Stimulated activated CD4-positive, alpha-beta T cell treated with anti-CD3 and anti-CD28 coated beads, Interleukin-12 subunit alpha, Interleukin-12 subunit beta, amount 100 ng/mL, for 24 hours (primary cell): ENCODE results near the gene CCL18.
"Not testable (repeated sequence)": the region's sequence is repeated elsewhere in the genome, so short reads cannot be mapped to it uniquely, and the experiment has no call there.

ENCODE experiments used
- DNase-seq, 2 experiments: peaks; one replicate each; pipeline ENCODE4 v3.0.0-alpha.2; 2020; ENCODE audit warnings: low read depth in 2 of 2

CCL18 gene

GRCh38 chr17:36071751-36072150 is 7.7 kb downstream of the CCL18 start:
- no peak for DNase-seq

DNA sequence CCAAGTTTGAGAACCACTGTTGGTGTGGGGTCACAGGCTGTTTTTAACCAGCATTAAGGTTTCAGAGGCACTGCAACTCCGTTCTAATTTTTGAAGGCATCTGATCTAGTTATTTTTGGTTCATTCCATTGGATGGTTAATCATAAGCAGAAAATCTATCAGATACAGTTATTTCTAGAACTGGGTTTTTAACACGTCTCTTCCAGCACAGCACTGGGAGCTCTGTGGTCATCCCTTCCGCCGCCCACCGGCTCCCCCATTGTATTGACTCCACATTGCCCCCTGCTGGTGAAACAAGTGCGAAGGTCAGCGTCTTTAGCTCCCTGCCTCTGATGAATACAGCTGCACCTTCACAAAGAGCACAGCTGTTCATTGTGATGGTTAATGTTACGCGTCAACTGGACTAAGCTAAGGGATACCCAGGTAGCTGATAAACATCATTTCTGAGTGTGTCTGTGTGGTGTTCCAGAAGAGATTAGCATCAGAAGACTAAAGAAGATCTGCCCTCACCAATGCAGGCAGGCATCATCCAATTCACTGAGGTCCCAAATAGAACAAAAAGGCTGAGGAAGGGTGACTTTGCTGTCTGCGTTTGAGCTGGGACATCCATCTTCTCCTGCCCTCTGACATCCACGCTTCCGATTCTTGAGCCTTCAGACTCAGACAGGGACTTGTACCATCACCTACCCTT is 8.5 kb downstream of the CCL18 start:
- peak; percentile 37 to 73 for DNase-seq

DNA sequence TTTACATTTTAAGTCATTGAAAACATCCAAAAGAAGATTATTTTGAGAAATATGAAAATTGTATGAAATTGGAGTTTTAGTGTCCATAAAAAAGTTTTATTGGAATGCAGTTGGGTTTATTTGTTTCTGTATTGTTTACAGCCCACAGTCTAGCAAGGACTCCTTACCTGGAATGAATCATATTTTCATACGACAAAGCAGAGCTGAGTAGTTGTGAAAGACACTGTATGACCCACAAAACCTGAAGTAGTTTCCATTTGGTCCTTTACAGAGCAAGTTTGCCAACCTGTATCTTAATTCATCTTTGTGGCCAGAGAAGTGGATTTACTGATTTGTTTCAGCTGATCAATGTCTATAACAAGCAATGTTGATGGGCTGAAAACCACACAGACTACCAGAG is 10.3 kb downstream of the CCL18 start:
- no peak for DNase-seq

DNA sequence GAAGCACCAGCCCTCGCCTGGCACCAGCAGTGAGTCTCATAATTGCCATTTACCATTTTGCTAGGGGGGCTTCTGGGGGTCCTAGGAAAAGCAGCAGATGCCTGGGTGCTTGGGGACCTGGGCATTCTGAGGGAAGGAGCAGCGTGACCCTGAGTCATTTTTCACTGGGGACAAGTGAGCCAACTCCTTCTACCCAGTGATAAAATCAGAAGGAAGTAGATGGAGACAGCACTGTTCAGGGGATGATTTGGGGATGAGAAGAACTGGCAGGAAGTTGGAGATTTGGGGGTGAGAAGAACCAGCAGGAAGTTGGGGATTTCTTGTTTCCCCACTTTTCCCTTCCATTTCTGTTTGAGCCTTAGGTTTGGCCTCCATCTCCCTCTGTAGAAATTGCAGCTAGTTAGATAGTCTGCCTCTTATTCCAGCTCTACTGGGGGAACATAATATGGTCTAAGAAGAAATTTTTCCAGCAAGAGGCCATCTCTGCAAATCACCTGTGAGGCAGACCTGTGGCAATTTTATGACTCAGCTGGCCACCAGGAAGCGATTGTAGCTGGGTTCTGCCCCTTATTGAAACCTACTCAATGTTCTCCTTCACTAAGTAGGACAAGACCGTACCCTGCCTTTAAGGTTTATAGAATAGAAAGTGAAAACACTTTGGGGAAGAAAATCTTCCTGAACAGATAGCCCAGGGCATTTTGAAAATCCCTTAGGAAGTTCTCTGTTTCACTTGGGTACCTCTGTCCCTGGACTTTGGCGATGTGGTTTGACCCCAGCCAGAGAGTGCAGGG is 17.8 kb downstream of the CCL18 start:
- not testable (repeated sequence) for DNase-seq

DNA sequence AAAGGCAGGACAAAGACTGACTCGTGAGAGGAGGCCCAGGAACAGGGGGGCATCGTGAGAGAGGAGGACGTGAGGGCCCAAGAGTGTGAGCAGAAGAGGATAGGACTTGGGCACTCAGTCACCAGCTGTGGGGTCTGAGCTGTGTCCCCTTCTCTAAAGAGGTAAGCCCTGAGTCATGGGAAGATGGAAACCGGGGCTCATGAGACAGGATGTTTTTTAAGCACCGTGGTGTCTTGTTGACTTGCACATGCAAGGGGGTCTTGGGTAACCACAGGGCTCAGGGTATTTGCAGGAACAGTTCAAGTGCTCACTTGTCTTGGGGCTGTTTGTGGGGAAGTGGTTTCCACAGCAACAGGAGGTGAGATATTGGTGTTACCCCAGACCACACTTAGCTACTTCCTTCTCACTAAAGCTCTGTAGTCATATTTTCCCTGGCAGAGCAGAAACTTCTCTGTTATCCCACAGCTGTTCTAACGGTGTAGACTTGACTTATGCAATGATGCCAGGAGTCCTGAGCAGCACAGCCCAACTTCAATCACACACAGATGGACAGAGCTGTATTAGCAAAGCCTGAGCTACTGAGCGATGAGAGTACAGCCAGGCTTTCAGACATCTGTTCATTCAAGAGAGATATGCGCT is 18.5 kb downstream of the CCL18 start:
- not testable (repeated sequence) for DNase-seq

DNA sequence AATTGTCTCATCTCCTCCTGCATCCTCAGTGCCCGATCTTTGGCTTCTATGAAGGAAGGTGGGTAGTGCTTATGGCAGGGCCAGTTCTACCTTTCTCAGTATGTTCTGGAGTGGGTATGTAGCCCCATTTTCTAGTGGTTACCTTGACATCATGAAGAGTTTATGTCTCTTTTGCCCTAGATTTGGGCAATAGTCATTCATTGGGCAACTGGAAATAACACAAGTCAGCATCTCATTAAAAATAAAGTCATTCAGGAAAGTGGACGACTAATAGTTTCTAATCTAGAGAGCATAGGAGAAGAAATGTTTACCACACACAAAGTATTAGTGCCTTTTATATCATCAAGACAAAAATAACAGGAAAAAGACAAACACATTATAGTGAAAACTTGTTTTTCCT is 19.6 kb downstream of the CCL18 start:
- DNase-seq: not testable (repeated sequence)

DNA sequence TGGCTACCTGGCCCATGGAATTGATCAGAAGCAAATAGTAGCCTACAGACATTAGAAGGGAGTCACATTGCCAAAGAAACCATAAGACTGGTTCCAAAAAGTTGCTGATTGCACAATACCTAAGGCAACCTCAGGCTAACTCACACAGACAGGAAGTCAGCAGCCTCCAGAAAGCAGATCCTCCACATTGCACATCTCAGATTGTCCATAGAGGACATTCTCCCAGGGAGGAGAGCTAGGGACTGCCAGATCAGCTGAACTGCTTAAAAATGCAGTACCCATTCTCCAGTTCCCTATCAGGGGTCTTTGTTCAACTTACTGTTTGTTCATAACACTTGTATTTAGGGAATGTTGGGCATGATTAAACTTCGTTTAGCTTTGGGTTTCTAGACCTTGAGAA is 21.7 kb downstream of the CCL18 start:
- no peak for DNase-seq

- no peak for DNase-seq
Observed at GRCh38 chr17:36086791-36087190, 22.7 kb downstream of the CCL18 start.

- not testable (repeated sequence) for DNase-seq
Observed at GRCh38 chr17:36087471-36087870, 23.4 kb downstream of the CCL18 start.

DNA sequence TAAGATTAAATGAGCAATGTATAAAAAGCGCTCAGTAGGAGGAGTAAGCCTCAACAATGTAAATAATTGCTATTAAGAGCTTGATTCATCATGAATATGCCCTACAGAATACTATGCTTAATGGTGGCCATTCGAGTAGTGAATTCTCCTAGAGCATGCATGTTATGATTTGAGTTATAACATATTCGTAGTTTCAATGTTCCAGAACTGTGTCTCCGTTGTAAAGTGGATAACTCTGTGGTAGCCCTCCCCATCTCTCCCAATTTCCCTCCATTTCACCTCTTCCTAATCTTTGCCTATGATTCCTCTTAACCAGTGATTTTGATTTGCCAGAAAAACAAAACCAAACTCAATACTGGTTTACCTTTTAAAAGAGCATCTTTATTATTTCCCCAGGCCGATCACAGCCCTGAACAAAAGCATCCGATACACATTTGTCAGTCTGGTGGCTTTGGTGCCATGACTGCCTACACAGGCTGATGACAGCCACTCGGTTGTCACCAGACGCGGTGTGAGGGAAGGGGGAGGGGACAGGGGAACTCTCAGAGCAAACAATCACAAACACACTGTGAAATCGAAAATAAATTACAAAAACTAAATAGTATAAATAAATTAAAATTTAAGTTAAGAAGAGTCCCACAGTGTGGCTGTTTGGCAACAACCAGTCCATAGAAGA is 24.0 kb downstream of the CCL18 start:
- DNase-seq: not testable (repeated sequence)

- DNase-seq: no peak
Observed at GRCh38 chr17:36088670-36089338, 24.7 kb downstream of the CCL18 start.

GRCh38 chr17:36089339-36089865 is 25.3 kb downstream of the CCL18 start:
- DNase-seq: no peak

DNA sequence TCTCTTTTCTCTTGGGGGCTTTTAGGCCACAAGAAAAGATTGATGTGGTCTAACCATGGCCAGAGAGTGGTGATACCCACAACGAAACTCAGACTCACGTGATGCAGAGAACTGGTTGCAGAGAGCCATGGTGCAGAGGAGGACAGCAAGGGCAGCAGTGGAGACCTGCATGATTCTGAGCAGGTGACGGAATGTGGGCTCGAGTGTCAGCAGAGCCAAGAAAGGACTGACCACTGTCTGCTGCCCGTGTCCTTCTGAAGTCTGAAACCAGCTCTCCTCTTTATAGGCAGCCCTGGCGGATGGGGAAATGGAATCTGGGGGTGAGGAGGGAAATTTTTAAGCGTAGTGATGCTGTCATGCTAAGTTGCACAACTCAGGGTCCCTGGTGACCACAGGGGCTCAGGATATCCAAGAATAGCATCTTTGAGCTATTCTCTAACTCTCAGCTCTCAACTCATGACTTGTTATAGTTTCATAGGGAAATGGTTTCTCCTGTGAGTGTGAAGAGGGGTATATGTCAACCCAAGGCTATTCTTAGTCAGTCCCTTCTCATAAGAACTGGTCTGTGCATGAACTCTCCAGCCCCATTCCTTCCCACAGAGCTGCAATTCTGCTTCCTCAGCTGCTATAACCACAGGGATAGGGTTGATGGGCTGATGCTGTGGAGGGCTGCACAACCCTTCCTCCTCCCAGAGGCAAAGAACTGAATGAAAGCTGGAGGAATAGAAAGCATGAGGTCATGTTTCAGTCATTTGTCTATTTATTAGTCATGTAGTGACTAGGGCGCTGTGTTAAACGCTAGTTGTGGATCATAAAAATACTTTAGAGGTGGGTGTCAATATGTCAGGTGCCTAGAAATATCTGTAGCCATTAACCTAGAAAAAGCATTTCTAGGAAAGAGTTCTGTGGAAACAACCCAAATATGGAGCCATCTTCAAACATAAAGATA is 26.1 kb downstream of the CCL18 start, which contains the start of gene CCL3:
TSS of gene CCL3 (minus strand) at position 256 of the 949 bp plus-strand sequence. CDS start at position 171, 85 bp downstream.
- peak in 1 of 2 experiments; percentile 34 for DNase-seq

- no peak for DNase-seq
Observed at GRCh38 chr17:36092230-36092629, 28.2 kb downstream of the CCL18 start.

DNA sequence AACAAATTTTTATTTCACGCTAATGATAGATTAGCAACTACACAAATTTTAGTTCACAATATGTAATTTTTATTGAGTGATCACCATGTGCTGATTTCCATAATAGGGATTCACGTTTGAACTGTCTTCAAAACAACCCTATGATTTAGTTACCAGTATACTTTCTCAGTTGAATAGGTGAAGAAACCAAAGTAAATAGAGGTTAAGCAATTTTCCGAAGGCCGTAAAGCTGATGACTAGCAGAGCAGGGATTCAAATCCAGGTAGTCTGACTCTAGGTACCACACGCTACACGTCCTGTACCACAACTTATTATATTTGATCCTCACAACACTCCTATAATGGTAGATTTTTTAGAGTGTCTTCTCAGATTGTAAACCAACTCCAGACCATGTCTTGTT is 28.6 kb downstream of the CCL18 start:
- not testable (repeated sequence) for DNase-seq

DNA sequence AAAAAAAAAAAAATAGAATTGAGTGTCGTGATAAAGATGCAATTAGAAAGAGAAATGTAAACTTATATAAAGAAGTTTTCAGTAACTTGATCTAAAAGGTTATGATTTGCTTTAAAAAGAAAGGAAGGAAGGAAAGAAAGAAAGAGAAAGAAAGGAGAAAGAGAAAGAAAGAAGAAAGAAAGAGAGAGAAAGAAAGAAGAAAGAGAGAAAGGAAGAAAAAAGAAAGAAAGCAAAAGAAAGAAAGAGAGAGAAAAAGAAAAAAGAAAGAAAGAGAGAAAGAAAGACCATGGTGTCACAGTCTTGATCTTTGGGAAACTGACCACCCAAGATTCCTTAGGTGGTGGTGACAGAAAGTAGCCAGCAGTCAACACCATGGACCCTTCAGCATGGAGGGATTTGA is 30.2 kb downstream of the CCL18 start:
- no peak for DNase-seq

DNA sequence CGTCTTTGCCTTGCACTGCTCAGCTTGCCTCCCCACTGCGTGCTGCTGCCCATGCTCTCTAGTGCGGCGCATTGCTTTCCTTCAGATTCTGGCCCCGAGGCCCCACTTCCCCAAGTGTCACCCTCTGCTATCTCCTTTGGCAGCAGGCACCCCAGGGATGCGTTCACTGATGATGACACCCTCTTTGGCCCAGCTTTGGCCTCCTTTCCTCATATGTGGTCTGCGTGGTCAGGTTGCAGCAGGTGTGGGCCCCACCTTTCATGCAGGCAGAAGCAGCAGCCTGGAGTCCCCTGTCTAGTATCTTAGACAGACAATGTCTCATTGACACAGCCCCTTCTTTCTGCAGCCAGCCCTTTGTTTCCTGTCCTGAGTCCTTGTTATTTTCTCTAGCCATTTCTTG is 30.7 kb downstream of the CCL18 start:
- DNase-seq: no peak

- DNase-seq: no peak
Observed at GRCh38 chr17:36095992-36096391, 31.9 kb downstream of the CCL18 start.

DNA sequence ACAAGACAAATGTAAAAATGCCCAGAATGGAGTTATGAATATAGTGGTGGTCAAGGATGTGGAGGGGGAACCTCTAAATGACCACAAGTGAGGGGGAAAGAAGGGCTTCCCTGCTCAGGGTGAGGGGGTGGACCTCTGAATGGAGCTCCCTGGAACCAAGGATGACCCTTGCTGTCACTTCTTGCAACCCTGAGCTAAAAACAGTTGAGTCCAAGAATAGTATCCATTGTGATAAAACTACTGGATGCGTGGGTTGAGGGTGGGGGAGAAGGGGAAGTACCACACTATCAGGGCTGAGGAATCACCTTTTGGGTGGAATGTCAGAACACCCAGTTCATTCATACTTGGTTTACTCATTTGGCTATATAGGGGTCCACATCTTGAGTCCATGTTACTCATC is 34.9 kb downstream of the CCL18 start:
- not testable (repeated sequence) for DNase-seq

DNA sequence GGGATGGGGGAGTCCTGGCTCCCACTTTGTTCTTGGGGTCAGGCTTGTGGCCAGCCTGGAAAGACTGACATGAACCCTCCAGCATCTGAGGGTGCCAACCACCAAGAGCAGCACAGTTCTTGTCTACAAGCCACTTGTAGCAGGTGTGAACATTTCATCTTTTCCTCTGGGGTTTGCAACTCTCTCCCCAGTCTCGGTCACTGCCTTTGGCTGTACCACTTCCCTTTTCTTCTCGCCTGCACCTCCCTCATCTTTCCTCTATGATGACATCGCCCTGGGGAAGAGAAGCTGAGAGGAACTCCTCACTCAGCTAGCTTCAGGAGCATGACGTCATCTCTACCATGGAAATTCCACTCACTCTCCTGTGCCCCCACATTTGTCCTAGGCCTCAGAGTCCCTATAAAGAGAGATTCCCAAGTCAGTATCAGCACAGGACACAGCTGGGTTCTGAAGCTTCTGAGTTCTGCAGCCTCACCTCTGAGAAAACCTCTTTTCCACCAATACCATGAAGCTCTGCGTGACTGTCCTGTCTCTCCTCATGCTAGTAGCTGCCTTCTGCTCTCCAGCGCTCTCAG is 39.4 kb downstream of the CCL18 start, which contains the start of gene CCL4:
TSS of gene CCL4 (plus strand) at position 427 of the 575 bp plus-strand sequence. CDS start at position 506, 79 bp downstream.
- DNase-seq: peak in 1 of 2 experiments; percentile 20
